H1 (cell line): Measurements from ENCODE around the gene NOC4L. TPM values are rescaled to one million over a fixed set of nuclear protein-coding genes. Genes with fewer than 3 reads are reported as not detected.

ENCODE experiments used
- CTCF ChIA-PET: fragments of 300-600 bp; sonication (Branson Sonifier 250); formaldehyde crosslinking; loops from one replicate; lab custom pipeline; 2021; ENCODE audit not compliant: partially characterized antibody; lab: Charles Lee
- POLR2A ChIA-PET: fragments of 300-600 bp; sonication (Branson Sonifier 250); formaldehyde crosslinking; loops from one replicate; lab custom pipeline; 2021; ENCODE audit warnings: inconsistent platforms; ENCODE audit not compliant: partially characterized antibody; lab: Charles Lee
- DNase-seq, 2 experiments: peaks; one replicate each; pipeline versions ENCODE4 v3.0.0 to v3.0.0-alpha.2; 2010 to 2022; ENCODE audit warnings: low spot score in 2 of 2, low read depth in 1 of 2, mixed read lengths in 1 of 2
- FAIRE-seq: peaks from 2 replicates; lab custom pipeline; 2011; peaks lifted over from hg19 to GRCh38; lab: Jason Lieb, UNC
- H2AFZ ChIP-seq: 2 replicates; pipeline ENCODE4 v1.8.1; 2012; ENCODE audit warnings: low read length, inconsistent platforms
- H2AK5ac ChIP-seq: 2 replicates; pipeline ENCODE4 v1.6.1; 2013; ENCODE audit warnings: low read depth, low read length
- H2BK120ac ChIP-seq: replicated peaks from 2 replicates; pipeline ENCODE3; 2013; ENCODE audit warnings: low read depth, low read length, inconsistent platforms
- H2BK12ac ChIP-seq: 2 replicates; pipeline ENCODE4 v1.6.1; 2013; ENCODE audit warnings: low read depth, low read length
- H2BK15ac ChIP-seq: 2 replicates; pipeline ENCODE4 v1.6.1; 2013; ENCODE audit warnings: low read length
- H2BK20ac ChIP-seq: 2 replicates; pipeline ENCODE4 v1.6.1; 2013; ENCODE audit warnings: low read length
- H2BK5ac ChIP-seq: 2 replicates; pipeline ENCODE4 v1.6.1; 2013; ENCODE audit warnings: low read depth, low read length
- H3K14ac ChIP-seq: 2 replicates; pipeline ENCODE4 v1.6.1; 2013; ENCODE audit warnings: inconsistent platforms; ENCODE audit not compliant: insufficient read length
- H3K18ac ChIP-seq: 2 replicates; pipeline ENCODE4 v1.6.1; 2013; ENCODE audit warnings: low read length; ENCODE audit errors: extremely low read depth
- H3K23ac ChIP-seq: 2 replicates; pipeline ENCODE4 v1.6.1; 2013; ENCODE audit warnings: inconsistent platforms; ENCODE audit not compliant: insufficient read length
- H3K23me2 ChIP-seq: 2 replicates; pipeline ENCODE4 v1.6.1; 2013; ENCODE audit warnings: low read depth, low read length
- H3K27ac ChIP-seq: 2 replicates; pipeline ENCODE4 v1.6.1; 2011; ENCODE audit warnings: low read depth, low read length, inconsistent platforms
- H3K27me3 ChIP-seq, 4 experiments: replicated peaks in 1 of 4; 1 replicate in 1 of 4; 2 replicates in 3 of 4; pipeline versions ENCODE4 v1.6.1 to v1.8.1; 2011 to 2013; ENCODE audit warnings: low read length in 3 of 4, mild to moderate bottlenecking in 3 of 4, inconsistent platforms in 2 of 4, mixed read lengths in 2 of 4, moderate library complexity in 1 of 4; ENCODE audit not compliant: control insufficient read depth in 3 of 4, insufficient read depth in 3 of 4; ENCODE audit errors: extremely low read depth in 1 of 4
- H3K36me3 ChIP-seq, 4 experiments: 2 replicates each; pipeline versions ENCODE4 v1.6.1 to v1.8.1; 2011 to 2013; ENCODE audit warnings: mild to moderate bottlenecking in 4 of 4, low read length in 3 of 4, moderate library complexity in 2 of 4, control low read depth in 1 of 4, inconsistent platforms in 1 of 4; ENCODE audit not compliant: insufficient read depth in 4 of 4, control insufficient read depth in 2 of 4
- H3K4ac ChIP-seq: replicated peaks from 2 replicates; pipeline ENCODE3; 2013; ENCODE audit warnings: low read length, low read depth, mixed read lengths, inconsistent platforms; ENCODE audit not compliant: insufficient read length
- H3K4me1 ChIP-seq, 4 experiments: replicated peaks in 1 of 4; 1 replicate in 1 of 4; 2 replicates in 3 of 4; pipeline versions ENCODE4 v1.6.1 to v1.8.1; 2011 to 2013; ENCODE audit warnings: low read length in 3 of 4, inconsistent platforms in 2 of 4, mixed read lengths in 1 of 4; ENCODE audit not compliant: insufficient read depth in 4 of 4, control insufficient read depth in 3 of 4
- H3K4me2 ChIP-seq, 2 experiments: 2 replicates each; pipeline versions ENCODE4 v1.6.1 to v1.8.1; 2011 to 2013; ENCODE audit warnings: low read depth in 2 of 2, low read length in 2 of 2, control low read depth in 1 of 2, inconsistent platforms in 1 of 2, mild to moderate bottlenecking in 1 of 2; ENCODE audit not compliant: insufficient read depth in 1 of 2
- H3K4me3 ChIP-seq, 4 experiments: fragments of 200-600, 300-600 bp in 1 of 4; sonication (generic), shearing (Covaris generic), sonication (Bioruptor Twin) in 1 of 4; 2 replicates each; pipeline versions ENCODE4 v1.5.1 to v1.8.1; 2011 to 2016; ENCODE audit warnings: low read length in 4 of 4, low read depth in 3 of 4, control low read depth in 2 of 4, inconsistent platforms in 2 of 4, mild to moderate bottlenecking in 2 of 4, mixed read lengths in 1 of 4, moderate library complexity in 1 of 4; ENCODE audit not compliant: insufficient read depth in 2 of 4; ENCODE audit errors: extremely low read depth in 1 of 4
- H3K56ac ChIP-seq: replicated peaks from 2 replicates; pipeline ENCODE3; 2013; ENCODE audit warnings: low read depth, mild to moderate bottlenecking, mixed read lengths, low read length, inconsistent platforms; ENCODE audit not compliant: insufficient read length
- H3K79me1 ChIP-seq: 2 replicates; pipeline ENCODE4 v1.6.1; 2013; ENCODE audit warnings: low read depth, low read length, control low read depth
- H3K79me2 ChIP-seq, 2 experiments: 2 replicates each; pipeline versions ENCODE4 v1.6.1 to v1.8.1; 2012 to 2013; ENCODE audit warnings: low read length in 2 of 2, mild to moderate bottlenecking in 2 of 2, inconsistent platforms in 1 of 2; ENCODE audit not compliant: insufficient read depth in 2 of 2, control insufficient read depth in 1 of 2
- H3K9ac ChIP-seq, 4 experiments: replicated peaks in 1 of 4; 1 replicate in 1 of 4; 2 replicates in 3 of 4; pipeline versions ENCODE4 v1.6.1 to v1.8.1; 2011 to 2013; ENCODE audit warnings: low read depth in 3 of 4, low read length in 3 of 4, control low read depth in 2 of 4, mild to moderate bottlenecking in 2 of 4, moderate library complexity in 2 of 4, inconsistent platforms in 1 of 4; ENCODE audit errors: extremely low read depth in 1 of 4
- H3K9me3 ChIP-seq, 2 experiments: 2 replicates each; pipeline versions ENCODE4 v1.6.1 to v1.8.1; 2012 to 2013; ENCODE audit warnings: mild to moderate bottlenecking in 2 of 2, moderate library complexity in 2 of 2, control low read depth in 1 of 2, inconsistent platforms in 1 of 2, low read depth in 1 of 2, low read length in 1 of 2, mixed read lengths in 1 of 2; ENCODE audit not compliant: insufficient read depth in 2 of 2
- H4K20me1 ChIP-seq, 2 experiments: replicated peaks in 1 of 2; 2 replicates each; pipeline versions ENCODE3 to v1.8.1; 2011 to 2013; ENCODE audit warnings: inconsistent platforms in 2 of 2, low read length in 2 of 2, mild to moderate bottlenecking in 1 of 2; ENCODE audit not compliant: insufficient read depth in 2 of 2, control insufficient read depth in 1 of 2
- H4K5ac ChIP-seq: 2 replicates; pipeline ENCODE4 v1.6.1; 2013; ENCODE audit warnings: low read length, low read depth, mixed read lengths, inconsistent platforms; ENCODE audit not compliant: insufficient read length
- H4K8ac ChIP-seq: 2 replicates; pipeline ENCODE4 v1.8.0; 2013; ENCODE audit warnings: mild to moderate bottlenecking, moderate library complexity, low read length, inconsistent platforms; ENCODE audit not compliant: insufficient read depth; ENCODE audit errors: extremely low read depth
- H4K91ac ChIP-seq: replicated peaks from 2 replicates; pipeline ENCODE3; 2013; ENCODE audit warnings: low read length, mixed read lengths, inconsistent platforms; ENCODE audit not compliant: insufficient read length
- BCL11A ChIP-seq, 2 experiments: IDR thresholded peaks; one replicate each; pipeline ENCODE4 v1.6.1; 2011; ENCODE audit warnings: low read depth in 2 of 2, low read length in 2 of 2, mild to moderate bottlenecking in 2 of 2
- CEBPB ChIP-seq: IDR thresholded peaks from 2 replicates; pipeline ENCODE4 v1.6.1; 2012; ENCODE audit warnings: low read depth, low read length
- CHD1 ChIP-seq: IDR thresholded peaks from 2 replicates; pipeline ENCODE4 v1.6.1; 2012; ENCODE audit warnings: low read depth, low read length, improper control_type of control experiment
- POU5F1 ChIP-seq: IDR thresholded peaks from 2 replicates; pipeline ENCODE4 v1.6.1; 2011; ENCODE audit warnings: low read depth, mild to moderate bottlenecking, low read length, moderate library complexity
- RAD21 ChIP-seq, 2 experiments: IDR thresholded peaks in 1 of 2; conservative IDR thresholded peaks in 1 of 2; 2 replicates each; pipeline ENCODE4 v1.6.1; 2011; ENCODE audit warnings: low read depth in 2 of 2, low read length in 2 of 2, improper control_type of control experiment in 1 of 2, inconsistent platforms in 1 of 2, mild to moderate bottlenecking in 1 of 2, moderate library complexity in 1 of 2
- RBBP5 ChIP-seq: IDR thresholded peaks from 2 replicates; pipeline ENCODE4 v1.7.1; 2012; ENCODE audit warnings: low read depth, mild to moderate bottlenecking, inconsistent platforms, low read length, moderate library complexity, borderline replicate concordance
- RXRA ChIP-seq: IDR thresholded peaks from 2 replicates; pipeline ENCODE4 v1.6.1; 2011; ENCODE audit warnings: low read depth, mild to moderate bottlenecking, low read length, moderate library complexity; ENCODE audit not compliant: insufficient read depth
- SP2 ChIP-seq: IDR thresholded peaks from 2 replicates; pipeline ENCODE4 v1.6.1; 2012; ENCODE audit warnings: mild to moderate bottlenecking, low read length, inconsistent platforms
- TAF1 ChIP-seq: IDR thresholded peaks from 2 replicates; pipeline ENCODE4 v1.6.1; 2011; ENCODE audit warnings: mild to moderate bottlenecking, low read depth, low read length
- TAF7 ChIP-seq: optimal IDR thresholded peaks from 2 replicates; pipeline ENCODE3; 2011; ENCODE audit warnings: low read depth, mild to moderate bottlenecking, inconsistent platforms, low read length, moderate library complexity, borderline replicate concordance
- TBP ChIP-seq: IDR thresholded peaks from 2 replicates; pipeline ENCODE4 v1.6.1; 2011; ENCODE audit warnings: low read depth, low read length, improper control_type of control experiment
- TEAD4 ChIP-seq: IDR thresholded peaks from 2 replicates; pipeline ENCODE4 v1.6.1; 2012; ENCODE audit warnings: low read depth, low read length, inconsistent platforms, mixed read lengths
- WGBS, 2 experiments: shearing (Covaris generic) in 1 of 2; methylation state at CpG; one replicate each; pipeline versions ENCODE4 v1.1.6 to v1.1.7; 2013 to 2015; ENCODE audit warnings: low lambda C conversion rate in 2 of 2, mixed read lengths in 2 of 2, inconsistent platforms in 1 of 2, low coverage in 1 of 2, missing lambda C conversion rate in 1 of 2; ENCODE audit not compliant: insufficient replicate concordance in 2 of 2, insufficient coverage in 1 of 2, insufficient read length in 1 of 2; ENCODE audit errors: extremely low coverage in 1 of 2, missing lambda C conversion rate in 1 of 2; 5-methylcytosine and 5-hydroxymethylcytosine counted together
- polyA plus RNA-seq, 7 experiments: library from polyadenylated mRNA; depleted of rRNA in 3 of 7; stranded (reverse) in 5 of 7; unstranded in 2 of 7; fragments of >200 nt in 5 of 7; fragments of 200-250 nt in 2 of 7; gene quantifications; 1 replicate in 5 of 7; 2 replicates in 1 of 7; 4 replicates in 1 of 7; pipeline versions ENCODE4 v1.2.1 to v1.2.3, GENCODE V29; 2011 to 2013; ENCODE audit warnings: missing spikeins in 2 of 7, mixed read lengths in 2 of 7
- total RNA-seq: library from RNA; stranded (reverse); fragmentation: NEBNext Ultra II Directional; extraction: Animal tissue kit (Norgen Biotek cat#: 25700); gene quantifications from 2 replicates; pipeline ENCODE4 v1.2.1, GENCODE V29; 2021

NOC4L gene
- total and polyA plus RNA-seq, 2 of the 8 experiments (the other 6 are each of a cell fraction or from before 2014, with no cell fraction given) = 26.8 to 40.3 TPM

- Histone ChIP-seq H3K4ac (no peak overlapping the region), H3K23me2 (no peaks in the 10 kb centered on the region), H3K4me1 (no peaks in the 10 kb centered on the region; a peak in 2 of 7 replicates), H3K4me3 (no peak overlapping the region), H2BK20ac (no peak overlapping the region), H2BK5ac (no peak overlapping the region), H2BK12ac (no peak overlapping the region), H4K20me1 (peaks cover 0 to 2% of the 10 kb centered on the region in 2 experiments), H3K9me3 (no peaks in the 10 kb centered on the region; a peak in 1 of 4 replicates), H2AK5ac (no peak overlapping the region), H4K8ac (no peak overlapping the region), H3K9ac (no peak overlapping the region), H3K4me2 (no peak overlapping the region), H3K79me1 (no peaks in the 10 kb centered on the region), H3K18ac (no peak overlapping the region), H2BK120ac (no peak overlapping the region), H2AFZ (no peak overlapping the region), H3K56ac (no peak overlapping the region), H3K27me3 (no peaks in the 10 kb centered on the region), H3K14ac (no peak overlapping the region), H4K5ac (no peak overlapping the region), H4K91ac (no peak overlapping the region), H3K79me2 (no peaks in the 10 kb centered on the region), H3K36me3 (peaks cover 7 to 19% (median 11%) of the 10 kb centered on the region in 4 experiments)
- WGBS, 2 experiments = 82% methylated on average over 9 of the region's 9 CpGs; no CpG with 5 or more reads in 1 of the 2 experiments
- POLR2A ChIA-PET = interaction anchor here (1.0 kb wide), 3 partner anchors 15 to 26 kb away, joined by 3 to 4 read pairs (median 4); no protein-coding TSS in a partner anchor
- CTCF ChIA-PET = interaction anchor here (1.3 kb wide), 1 partner anchor 8 kb away, joined by 3 read pairs; no protein-coding TSS in a partner anchor
- DNase-seq (no peak), FAIRE-seq (no peak)
- no peak for TF ChIP-seq BCL11A (IDR thresholded peaks at IDR 0.05; ENCODE audit: low read depth in 2 of 2, low read length in 2 of 2)
- TF ChIP-seq TAF1 = no peak
- no peak for TF ChIP-seq SP2
- no peak for TF ChIP-seq CEBPB
- TF ChIP-seq TBP = no peak
- no peak for TF ChIP-seq POU5F1
- no peak for TF ChIP-seq TEAD4
- no peak for TF ChIP-seq CHD1
- no peak for TF ChIP-seq RXRA
- no peak for TF ChIP-seq RBBP5
- no peak for TF ChIP-seq RAD21 (IDR thresholded peaks at IDR 0.05 in 1 of 2, conservative IDR thresholded peaks at IDR 0.05 in 1 of 2; ENCODE audit: low read depth in 2 of 2, low read length in 2 of 2)
- no peak for TF ChIP-seq TAF7
- TF ChIP-seq, all 59 proteins: peak for 0
- Histone ChIP-seq H2BK15ac (no peak overlapping the region), H3K23ac (no peak overlapping the region), H3K27ac (no peak overlapping the region)
Observed at GRCh38 chr12:132115500-132115899, 28.8 kb upstream of the NOC4L start.
